NCI-H82 treated with DMSO at 0.1 percent for 48 hours (cell line): Measurements from ENCODE around the gene PTPN9.
"Not testable (repeated sequence)": the region's sequence is repeated elsewhere in the genome, so short reads cannot be mapped to it uniquely, and the experiment has no call there.

Source experiments
- DNase-seq: peaks from one replicate; lab custom pipeline; 2025; ENCODE audit not compliant: unreplicated experiment; lab: John Stamatoyannopoulos, UW

Gene PTPN9

GRCh38 chr15:75583701-75584100, 4.6 kb upstream of the PTPN9 start:
- DNase-seq: no peak

GRCh38 chr15:75582943-75583342, 3.8 kb upstream of the PTPN9 start:
- not testable (repeated sequence) for DNase-seq

- DNase-seq: no peak
These were observed 755 bp downstream of the PTPN9 start for GRCh38 chr15:75578173-75578947.

- no peak for DNase-seq
These were observed 1.5 kb downstream of the PTPN9 start for GRCh38 chr15:75577401-75578172.

- no peak for DNase-seq
These were observed 5.3 kb downstream of the PTPN9 start for GRCh38 chr15:75573648-75574384.

- no peak for DNase-seq
These were observed 8.8 kb downstream of the PTPN9 start for GRCh38 chr15:75570126-75570845.

- no peak for DNase-seq
These were observed 13.8 kb downstream of the PTPN9 start for GRCh38 chr15:75565062-75565970.

GRCh38 chr15:75561888-75562287, 17.2 kb downstream of the PTPN9 start:
- no peak for DNase-seq

- not testable (repeated sequence) for DNase-seq
These were observed 19.8 kb downstream of the PTPN9 start for GRCh38 chr15:75559360-75559759.

GRCh38 chr15:75558955-75559354, 20.2 kb downstream of the PTPN9 start:
- not testable (repeated sequence) for DNase-seq

- DNase-seq: no peak
These were observed 24.4 kb downstream of the PTPN9 start for GRCh38 chr15:75554717-75555116.

- no peak for DNase-seq
These were observed 25.5 kb downstream of the PTPN9 start for GRCh38 chr15:75553659-75554058.

- no peak for DNase-seq
These were observed 28.0 kb downstream of the PTPN9 start for GRCh38 chr15:75551091-75551490.

- DNase-seq: no peak
These were observed 34.1 kb downstream of the PTPN9 start for GRCh38 chr15:75545064-75545463.

GRCh38 chr15:75544359-75544758, 34.8 kb downstream of the PTPN9 start:
- no peak for DNase-seq

- DNase-seq: not testable (repeated sequence)
These were observed 36.1 kb downstream of the PTPN9 start for GRCh38 chr15:75542949-75543545.

- peak; percentile 16 for DNase-seq
These were observed 36.7 kb downstream of the PTPN9 start for GRCh38 chr15:75542386-75542797.

GRCh38 chr15:75538376-75538775, 40.7 kb downstream of the PTPN9 start:
- DNase-seq: no peak

- no peak for DNase-seq
These were observed 45.2 kb downstream of the PTPN9 start for GRCh38 chr15:75533945-75534344.
